ENCODE data around the gene NMRK1. TPM values are rescaled to one million over a fixed set of nuclear protein-coding genes. Genes with fewer than 3 reads are reported as not detected.

The NMRK1 gene
- total and polyA plus RNA-seq, 4 donors: 13.8 to 26.2 (median 14.5) TPM

GRCh38 chr9:75067894-75068293 lies 20.1 kb downstream of the NMRK1 start:
- H3K4me3 ChIP-seq (ENCODE audit: low read depth, low read length): no peak overlapping the region
- DNase-seq (ENCODE audit: low read depth in 4 of 6, low spot score in 6 of 6): no peak
- whole genome bisulfite sequencing (ENCODE audit: insufficient coverage): 75% methylated on average over 4 of the region's 4 CpGs
- H3K27ac ChIP-seq (ENCODE audit: low read depth, low read length): no peak overlapping the region
- H3K36me3 ChIP-seq (ENCODE audit: control insufficient read depth, insufficient read depth, low read length): no peaks in the 10 kb centered on the region
- no peaks in the 10 kb centered on the region for H3K27me3 ChIP-seq (ENCODE audit: control insufficient read depth, insufficient read depth, low read length)
- H3K4me1 ChIP-seq (ENCODE audit: control insufficient read depth, insufficient read depth, low read length): no peaks in the 10 kb centered on the region
- no peaks in the 10 kb centered on the region for H3K9me3 ChIP-seq (ENCODE audit: control insufficient read depth, insufficient read depth, low read length)

DNA sequence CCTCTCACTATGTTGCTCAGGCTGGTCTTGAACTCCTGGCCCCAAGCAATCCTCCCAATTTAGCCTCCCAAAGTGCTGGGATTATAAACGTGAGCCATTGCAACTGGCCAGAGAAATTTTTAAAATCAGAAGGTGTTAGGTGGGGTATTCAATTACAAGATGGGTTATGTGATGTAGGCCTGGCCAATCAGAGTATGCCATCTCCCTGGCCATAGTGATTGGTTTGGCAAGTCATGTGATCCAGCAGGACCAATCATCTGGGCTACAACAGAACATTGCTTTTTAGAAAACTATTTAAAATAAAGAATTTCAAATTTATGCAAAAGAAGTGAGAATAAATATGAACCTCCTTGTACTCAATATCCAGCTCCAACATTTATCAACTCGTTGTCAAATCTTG lies 22.4 kb downstream of the NMRK1 start:
- no peak for DNase-seq (ENCODE audit: low read depth in 4 of 6, low spot score in 6 of 6)
- Histone ChIP-seq H3K27ac (ENCODE audit: low read depth, low read length) (no peak overlapping the region), H3K36me3 (ENCODE audit: control insufficient read depth, insufficient read depth, low read length) (no peaks in the 10 kb centered on the region), H3K9me3 (ENCODE audit: control insufficient read depth, insufficient read depth, low read length) (no peaks in the 10 kb centered on the region), H3K4me1 (ENCODE audit: control insufficient read depth, insufficient read depth, low read length) (no peaks in the 10 kb centered on the region), H3K4me3 (ENCODE audit: low read depth, low read length) (no peak overlapping the region), H3K27me3 (ENCODE audit: control insufficient read depth, insufficient read depth, low read length) (no peaks in the 10 kb centered on the region)
- WGBS (ENCODE audit: insufficient coverage): no CpG with 5 or more reads among the region's 2 CpGs

DNA sequence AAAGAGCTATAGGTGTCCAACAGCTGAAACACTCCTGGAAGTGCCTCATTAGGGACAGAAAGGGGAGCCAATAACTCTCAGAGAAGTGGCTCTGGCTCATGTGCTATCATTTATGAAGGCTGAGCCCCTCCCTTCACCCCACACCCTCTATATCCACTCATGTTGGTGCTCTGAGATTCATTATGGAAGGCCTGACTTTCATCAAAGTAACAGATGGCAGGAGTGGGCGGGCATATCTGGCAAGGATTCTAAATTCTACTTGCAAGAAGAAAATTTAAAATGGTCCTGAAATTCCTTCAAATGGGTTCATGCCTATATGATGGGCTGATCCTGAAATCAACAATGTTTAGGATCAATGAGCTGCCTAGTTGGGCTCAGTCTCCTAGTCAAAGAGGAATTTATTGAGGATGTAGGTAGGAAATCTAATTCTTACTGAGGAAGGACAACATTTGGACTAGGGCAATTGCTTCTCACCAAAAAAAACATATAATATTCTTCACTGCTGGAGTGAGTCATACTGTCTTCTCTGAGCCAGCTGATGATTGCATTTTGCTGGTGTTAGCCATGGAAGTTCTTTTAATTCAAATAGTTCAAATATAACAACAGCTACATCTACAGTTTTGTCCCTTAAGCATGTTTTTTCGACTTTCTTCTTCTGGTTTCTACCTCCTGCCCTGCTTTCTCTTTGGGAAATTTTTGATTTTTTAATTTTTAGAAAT lies 23.5 kb downstream of the NMRK1 start:
- DNase-seq (ENCODE audit: low read depth in 4 of 6, low spot score in 6 of 6): peak in 1 of 6 donors; percentile 45
- H3K9me3 ChIP-seq (ENCODE audit: control insufficient read depth, insufficient read depth, low read length): no peaks in the 10 kb centered on the region
- H3K4me3 ChIP-seq (ENCODE audit: low read depth, low read length): no peak overlapping the region
- H3K36me3 ChIP-seq (ENCODE audit: control insufficient read depth, insufficient read depth, low read length): no peaks in the 10 kb centered on the region
- 100% methylated on average over 1 of the region's 2 CpGs for WGBS (ENCODE audit: insufficient coverage)
- no peak overlapping the region for H3K27ac ChIP-seq (ENCODE audit: low read depth, low read length)
- no peaks in the 10 kb centered on the region for H3K27me3 ChIP-seq (ENCODE audit: control insufficient read depth, insufficient read depth, low read length)
- H3K4me1 ChIP-seq (ENCODE audit: control insufficient read depth, insufficient read depth, low read length): no peaks in the 10 kb centered on the region

DNA sequence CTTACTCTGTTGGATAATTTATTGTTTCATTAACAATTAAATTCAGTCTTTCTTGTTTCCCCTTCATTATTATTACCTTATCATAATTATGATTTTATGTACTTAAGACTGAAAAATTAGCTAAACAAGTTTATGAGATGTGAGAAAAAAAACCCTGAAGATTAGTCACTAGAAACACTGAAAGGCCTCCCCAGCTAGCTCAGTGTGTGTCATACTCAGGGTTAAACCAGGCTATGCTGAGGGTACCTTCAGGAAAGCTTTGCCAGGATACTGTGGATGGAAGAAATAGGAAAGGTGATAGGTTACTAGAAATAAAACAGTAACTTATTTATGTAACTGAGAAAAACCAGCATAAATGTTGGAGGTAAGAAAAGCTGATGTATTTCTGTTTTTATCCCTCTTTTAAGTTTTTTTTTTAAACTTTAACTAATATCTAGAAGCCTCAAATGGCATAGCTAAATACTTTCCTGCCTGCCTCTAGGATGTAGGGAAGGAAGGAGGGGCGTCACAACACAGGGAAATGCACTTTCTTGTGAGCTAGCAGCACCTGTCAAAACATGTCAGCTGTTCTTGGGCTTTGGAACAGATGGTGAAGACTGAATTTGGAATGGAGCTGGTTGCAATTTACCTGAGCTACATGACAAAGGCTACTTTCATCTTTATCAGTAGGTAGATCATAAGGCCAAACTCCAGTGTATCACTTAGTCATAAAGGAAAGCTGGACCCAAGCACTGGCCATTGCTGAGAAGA lies 24.2 kb downstream of the NMRK1 start:
- no peak overlapping the region for H3K27ac ChIP-seq (ENCODE audit: low read depth, low read length)
- no peak overlapping the region for H3K4me3 ChIP-seq (ENCODE audit: low read depth, low read length)
- no peaks in the 10 kb centered on the region for H3K36me3 ChIP-seq (ENCODE audit: control insufficient read depth, insufficient read depth, low read length)
- H3K27me3 ChIP-seq (ENCODE audit: control insufficient read depth, insufficient read depth, low read length): no peaks in the 10 kb centered on the region
- no peaks in the 10 kb centered on the region for H3K4me1 ChIP-seq (ENCODE audit: control insufficient read depth, insufficient read depth, low read length)
- DNase-seq (ENCODE audit: low read depth in 4 of 6, low spot score in 6 of 6): peak in 1 of 6 donors; percentile 49
- WGBS (ENCODE audit: insufficient coverage): no CpG with 5 or more reads among the region's 1 CpG
- H3K9me3 ChIP-seq (ENCODE audit: control insufficient read depth, insufficient read depth, low read length): no peaks in the 10 kb centered on the region

GRCh38 chr9:75061169-75061568 lies 26.8 kb downstream of the NMRK1 start:
- Histone ChIP-seq H3K4me1 (ENCODE audit: control insufficient read depth, insufficient read depth, low read length) (no peaks in the 10 kb centered on the region), H3K9me3 (ENCODE audit: control insufficient read depth, insufficient read depth, low read length) (no peaks in the 10 kb centered on the region), H3K27ac (ENCODE audit: low read depth, low read length) (no peak overlapping the region), H3K36me3 (ENCODE audit: control insufficient read depth, insufficient read depth, low read length) (no peaks in the 10 kb centered on the region), H3K27me3 (ENCODE audit: control insufficient read depth, insufficient read depth, low read length) (no peaks in the 10 kb centered on the region), H3K4me3 (ENCODE audit: low read depth, low read length) (no peak overlapping the region)
- WGBS (ENCODE audit: insufficient coverage): no CpG with 5 or more reads among the region's 2 CpGs
- no peak for DNase-seq (ENCODE audit: low read depth in 4 of 6, low spot score in 6 of 6)

DNA sequence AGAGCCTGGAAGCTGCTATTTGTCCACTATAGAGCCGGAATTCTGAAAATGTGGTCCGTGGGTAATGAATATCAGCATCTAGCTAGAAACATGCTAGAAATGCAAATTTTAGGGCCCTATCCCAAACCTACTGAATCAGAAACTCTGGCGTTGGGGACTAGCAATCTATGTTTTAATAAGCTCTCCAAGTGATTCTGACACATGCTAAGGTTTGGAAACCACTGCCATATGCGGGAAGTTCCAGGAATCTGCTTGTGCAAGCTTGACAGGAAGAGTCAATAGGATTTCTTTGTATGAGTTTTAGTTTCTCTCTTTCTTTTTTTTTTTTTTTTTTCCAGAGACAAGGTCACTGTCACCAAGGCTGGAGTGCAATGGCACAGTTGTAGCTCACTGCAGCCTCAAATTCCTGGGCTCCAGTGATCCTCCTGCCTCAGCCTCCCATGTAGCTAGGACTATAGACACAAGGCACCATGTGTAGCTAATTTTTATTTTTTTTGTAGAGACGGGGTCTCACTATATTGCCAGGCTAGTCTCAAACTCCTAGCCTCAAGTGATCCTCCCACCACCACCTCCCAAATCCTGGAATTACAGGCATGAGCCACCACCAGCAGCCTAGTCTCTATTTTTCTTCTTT lies 33.5 kb downstream of the NMRK1 start:
- peak in 1 of 6 donors; percentile 64 for DNase-seq (ENCODE audit: low read depth in 4 of 6, low spot score in 6 of 6)
- H3K4me3 ChIP-seq (ENCODE audit: low read depth, low read length): no peak overlapping the region
- no peaks in the 10 kb centered on the region for H3K9me3 ChIP-seq (ENCODE audit: control insufficient read depth, insufficient read depth, low read length)
- H3K4me1 ChIP-seq (ENCODE audit: control insufficient read depth, insufficient read depth, low read length): no peaks in the 10 kb centered on the region
- no peaks in the 10 kb centered on the region for H3K27me3 ChIP-seq (ENCODE audit: control insufficient read depth, insufficient read depth, low read length)
- WGBS (ENCODE audit: insufficient coverage): 95% methylated on average over 2 of the region's 5 CpGs
- no peaks in the 10 kb centered on the region for H3K36me3 ChIP-seq (ENCODE audit: control insufficient read depth, insufficient read depth, low read length)
- H3K27ac ChIP-seq (ENCODE audit: low read depth, low read length): no peak overlapping the region

DNA sequence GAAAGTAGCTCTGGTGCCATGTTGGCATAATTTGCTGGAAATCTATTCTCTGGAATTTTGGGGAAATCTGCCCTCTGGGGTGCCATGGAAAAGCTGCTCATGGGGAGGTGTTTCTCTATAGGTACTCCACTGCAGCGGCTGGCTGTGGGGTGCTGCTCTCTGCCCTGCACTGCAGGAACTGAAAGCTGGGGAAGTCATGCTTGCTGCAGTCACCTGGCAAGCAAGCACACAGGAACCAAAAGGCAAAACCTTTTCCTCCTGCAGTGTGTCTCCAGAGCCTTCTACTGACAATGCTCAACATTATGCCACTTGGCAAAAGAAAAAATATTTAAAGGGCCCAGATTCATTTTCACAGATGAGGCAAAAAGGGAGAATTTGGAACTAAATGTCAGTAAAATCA lies 34.1 kb downstream of the NMRK1 start:
- Histone ChIP-seq H3K4me3 (ENCODE audit: low read depth, low read length) (no peak overlapping the region), H3K9me3 (ENCODE audit: control insufficient read depth, insufficient read depth, low read length) (no peaks in the 10 kb centered on the region), H3K27ac (ENCODE audit: low read depth, low read length) (no peak overlapping the region), H3K4me1 (ENCODE audit: control insufficient read depth, insufficient read depth, low read length) (no peaks in the 10 kb centered on the region), H3K27me3 (ENCODE audit: control insufficient read depth, insufficient read depth, low read length) (no peaks in the 10 kb centered on the region), H3K36me3 (ENCODE audit: control insufficient read depth, insufficient read depth, low read length) (no peaks in the 10 kb centered on the region)
- no peak for DNase-seq (ENCODE audit: low read depth in 4 of 6, low spot score in 6 of 6)
- WGBS (ENCODE audit: insufficient coverage): 85% methylated on average over 1 of the region's 1 CpG

DNA sequence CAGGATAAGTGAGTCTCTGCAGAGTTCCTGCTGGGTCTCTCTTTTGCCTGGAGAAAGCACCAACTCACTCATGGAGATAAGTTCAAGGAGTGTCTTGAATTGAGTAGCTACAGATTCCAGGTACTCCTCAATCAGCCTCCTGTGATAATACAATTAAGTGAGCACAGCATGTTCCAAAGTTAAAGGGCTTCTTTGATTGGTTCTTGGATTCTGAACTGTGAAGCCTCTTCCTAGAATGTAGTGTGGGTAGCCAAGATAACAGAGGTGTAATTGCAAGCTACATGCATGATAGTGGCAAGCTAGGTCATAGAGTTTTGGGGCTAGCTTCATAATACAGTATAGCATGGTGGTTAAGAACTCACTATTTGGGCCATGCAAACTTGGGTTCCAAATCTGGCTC lies 36.7 kb downstream of the NMRK1 start:
- H3K27ac ChIP-seq (ENCODE audit: low read depth, low read length): no peak overlapping the region
- no peaks in the 10 kb centered on the region for H3K9me3 ChIP-seq (ENCODE audit: control insufficient read depth, insufficient read depth, low read length)
- no peaks in the 10 kb centered on the region for H3K36me3 ChIP-seq (ENCODE audit: control insufficient read depth, insufficient read depth, low read length)
- no peak overlapping the region for H3K4me3 ChIP-seq (ENCODE audit: low read depth, low read length)
- no peaks in the 10 kb centered on the region for H3K27me3 ChIP-seq (ENCODE audit: control insufficient read depth, insufficient read depth, low read length)
- no peaks in the 10 kb centered on the region for H3K4me1 ChIP-seq (ENCODE audit: control insufficient read depth, insufficient read depth, low read length)
- no peak for DNase-seq (ENCODE audit: low read depth in 4 of 6, low spot score in 6 of 6)

- no peaks in the 10 kb centered on the region for H3K27me3 ChIP-seq (ENCODE audit: control insufficient read depth, insufficient read depth, low read length)
- H3K4me1 ChIP-seq (ENCODE audit: control insufficient read depth, insufficient read depth, low read length): no peaks in the 10 kb centered on the region
- no peaks in the 10 kb centered on the region for H3K9me3 ChIP-seq (ENCODE audit: control insufficient read depth, insufficient read depth, low read length)
- H3K27ac ChIP-seq (ENCODE audit: low read depth, low read length): no peak overlapping the region
- WGBS (ENCODE audit: insufficient coverage): 100% methylated on average over 1 of the region's 2 CpGs
- no peak for DNase-seq (ENCODE audit: low read depth in 4 of 6, low spot score in 6 of 6)
- H3K4me3 ChIP-seq (ENCODE audit: low read depth, low read length): no peak overlapping the region
- H3K36me3 ChIP-seq (ENCODE audit: control insufficient read depth, insufficient read depth, low read length): no peaks in the 10 kb centered on the region
These were observed 40.4 kb downstream of the NMRK1 start for GRCh38 chr9:75047506-75047905.

Data from spinal cord (tissue), 10 donors.